SK-N-MC (cell line): ENCODE results near the gene AMOTL2.

Experiments
- DNase-seq: peaks from one replicate; pipeline ENCODE4 v3.0.0-alpha.2; 2011; ENCODE audit warnings: low read depth, low spot score
- H3K27ac ChIP-seq: fragments of 200-600 bp; sonication (generic); 2 replicates; pipeline ENCODE4 v1.5.1; 2016; ENCODE audit warnings: mixed run types
- H3K36me3 ChIP-seq: fragments of 200-600 bp; sonication (generic); 2 replicates; pipeline ENCODE4 v1.6.1; 2017; ENCODE audit warnings: antibody characterized with exemption, low read length, mixed read lengths; ENCODE audit not compliant: insufficient read depth
- H3K4me3 ChIP-seq: fragments of 200-600 bp; sonication (generic); 2 replicates; pipeline ENCODE4 v1.5.1; 2016
- H3K9ac ChIP-seq: fragments of 200-600 bp; sonication (generic); 2 replicates; pipeline ENCODE4 v1.8.0; 2017; ENCODE audit warnings: mixed run types, mixed read lengths; ENCODE audit not compliant: insufficient read length
- H3K9me3 ChIP-seq: fragments of 200-600 bp; sonication (generic); 2 replicates; pipeline ENCODE4 v1.6.1; 2017; ENCODE audit warnings: low read depth, mild to moderate bottlenecking, antibody characterized with exemption, low read length, moderate library complexity, mixed read lengths
- EZH2 ChIP-seq: fragments of 200-600 bp; sonication (generic); IDR thresholded peaks from one replicate; pipeline ENCODE4 v1.6.1; 2017; ENCODE audit warnings: antibody characterized with exemption
- FOXP2 ChIP-seq: optimal IDR thresholded peaks from 2 replicates; pipeline ENCODE3; 2011; ENCODE audit warnings: mild to moderate bottlenecking, moderate library complexity; ENCODE audit not compliant: insufficient read depth; ENCODE audit errors: extremely low read length, control extremely low read depth
- POLR2AphosphoS5 ChIP-seq: IDR thresholded peaks from 2 replicates; pipeline ENCODE4 v1.6.1; 2012; ENCODE audit warnings: mild to moderate bottlenecking, low read depth, low read length, borderline replicate concordance

AMOTL2 gene

DNA sequence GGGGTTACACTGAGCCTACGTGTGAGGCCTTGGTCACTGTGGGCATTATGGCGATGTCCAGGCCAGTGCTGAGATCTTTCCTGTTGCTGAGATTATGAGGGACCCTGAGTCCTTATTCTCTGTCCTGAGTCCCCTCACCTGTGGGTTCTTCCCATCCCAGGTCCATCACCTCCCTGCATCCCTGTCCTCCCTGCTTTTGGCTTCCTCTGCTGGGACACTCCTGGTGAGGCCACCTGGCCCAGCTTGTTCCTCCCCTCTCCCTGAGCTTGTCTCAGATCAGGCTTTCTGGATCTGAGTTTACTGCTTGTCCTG, 36.1 kb downstream of the AMOTL2 start:
- no peak overlapping the region for H3K9ac ChIP-seq
- no peak for DNase-seq
- TF ChIP-seq FOXP2: no peak
- TF ChIP-seq POLR2AphosphoS5: no peak
- TF ChIP-seq EZH2: no peak
- no peak overlapping the region for H3K27ac ChIP-seq
- H3K4me3 ChIP-seq: no peak overlapping the region
- no peaks in the 10 kb centered on the region for H3K36me3 ChIP-seq
- no peaks in the 10 kb centered on the region for H3K9me3 ChIP-seq

DNA sequence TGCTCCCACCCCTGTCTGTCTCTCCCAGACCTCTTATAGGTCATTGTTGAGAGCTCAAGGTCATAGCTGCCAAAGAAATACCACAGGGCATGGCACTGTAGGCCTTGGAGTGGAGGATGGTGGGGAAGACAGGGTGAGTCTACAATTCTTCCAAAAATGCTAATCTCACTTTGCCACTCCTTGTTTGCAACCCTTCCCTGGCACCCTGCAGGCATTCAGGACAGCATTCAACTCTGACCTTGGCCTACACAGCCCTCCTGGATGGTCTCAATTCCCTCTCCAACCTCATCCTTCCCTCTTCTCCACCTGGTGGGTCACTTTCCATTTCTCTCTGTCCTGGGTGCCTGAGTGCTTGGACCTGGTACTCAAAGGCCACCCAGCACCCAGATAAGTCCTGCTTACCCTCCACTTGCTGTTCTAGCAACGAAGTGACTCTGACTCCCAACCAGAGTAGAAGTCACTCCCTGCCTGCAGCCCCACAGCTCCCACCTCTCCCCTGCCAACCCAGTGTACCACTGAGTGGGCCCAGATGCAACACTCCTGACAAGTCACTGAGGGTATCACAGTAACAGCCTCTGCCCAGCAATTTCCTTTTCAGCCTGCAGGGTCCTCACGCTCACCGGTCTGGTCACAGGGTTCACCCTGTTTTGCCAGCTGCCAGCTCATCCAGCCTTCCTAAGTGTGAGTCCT, 36.6 kb downstream of the AMOTL2 start:
- Histone ChIP-seq H3K9ac (no peak overlapping the region), H3K4me3 (no peak overlapping the region), H3K9me3 (no peaks in the 10 kb centered on the region), H3K27ac (no peak overlapping the region), H3K36me3 (no peaks in the 10 kb centered on the region)
- no peak for TF ChIP-seq POLR2AphosphoS5
- no peak for TF ChIP-seq FOXP2
- TF ChIP-seq EZH2: no peak
- no peak for DNase-seq

DNA sequence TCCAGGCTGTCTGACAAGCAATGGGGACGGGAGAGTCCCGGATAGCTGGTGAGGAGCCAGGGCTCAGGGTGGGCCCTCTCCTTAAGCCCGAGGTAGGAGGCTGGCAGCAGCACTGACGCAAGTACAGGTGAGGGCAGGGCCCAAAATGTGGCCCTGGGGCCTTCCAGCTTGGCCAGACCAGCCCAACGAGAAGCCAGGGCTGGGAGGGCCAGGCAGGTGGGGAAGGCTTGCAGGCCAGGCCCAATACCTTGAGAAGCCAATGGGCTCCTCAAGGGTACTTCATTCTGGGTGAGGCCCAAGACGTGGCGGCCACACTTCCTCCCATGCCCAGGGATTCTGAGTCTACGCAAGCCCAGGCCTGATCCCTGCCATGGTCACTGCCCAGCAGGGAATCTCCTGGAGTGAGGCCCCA, 37.2 kb downstream of the AMOTL2 start:
- TF ChIP-seq FOXP2: no peak
- TF ChIP-seq EZH2: no peak
- no peak for TF ChIP-seq POLR2AphosphoS5
- H3K27ac ChIP-seq: no peak overlapping the region

DNA sequence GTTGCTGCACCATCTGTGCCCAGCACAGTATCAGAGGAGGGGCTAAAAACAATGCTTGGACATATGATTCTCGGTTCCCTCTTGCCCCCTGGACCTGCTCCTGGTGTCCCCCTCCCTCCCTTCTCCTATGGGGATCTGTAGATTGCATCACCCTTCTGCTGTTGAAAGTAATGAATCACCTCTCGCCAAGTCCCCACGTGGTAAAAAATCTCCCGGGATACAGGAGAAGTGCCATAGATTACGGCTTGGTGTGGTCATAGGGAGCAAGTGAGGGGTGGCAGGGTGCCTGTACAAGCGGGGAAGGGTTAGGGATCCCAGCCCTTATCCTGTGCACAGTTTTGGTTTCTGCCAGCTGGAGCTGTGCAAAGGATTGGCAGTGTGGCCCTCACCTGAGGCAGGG, 37.7 kb downstream of the AMOTL2 start:
- DNase-seq: no peak
- Histone ChIP-seq H3K4me3 (no peak overlapping the region), H3K36me3 (no peaks in the 10 kb centered on the region), H3K27ac (no peak overlapping the region), H3K9ac (no peak overlapping the region), H3K9me3 (no peaks in the 10 kb centered on the region)
- TF ChIP-seq POLR2AphosphoS5: no peak
- TF ChIP-seq FOXP2: no peak
- no peak for TF ChIP-seq EZH2

More for the DNA sequence above, 37.2 kb downstream of the AMOTL2 start:
- DNase-seq: no peak
- Histone ChIP-seq H3K9ac (no peak overlapping the region), H3K36me3 (no peaks in the 10 kb centered on the region), H3K9me3 (no peaks in the 10 kb centered on the region), H3K4me3 (no peak overlapping the region)

DNA sequence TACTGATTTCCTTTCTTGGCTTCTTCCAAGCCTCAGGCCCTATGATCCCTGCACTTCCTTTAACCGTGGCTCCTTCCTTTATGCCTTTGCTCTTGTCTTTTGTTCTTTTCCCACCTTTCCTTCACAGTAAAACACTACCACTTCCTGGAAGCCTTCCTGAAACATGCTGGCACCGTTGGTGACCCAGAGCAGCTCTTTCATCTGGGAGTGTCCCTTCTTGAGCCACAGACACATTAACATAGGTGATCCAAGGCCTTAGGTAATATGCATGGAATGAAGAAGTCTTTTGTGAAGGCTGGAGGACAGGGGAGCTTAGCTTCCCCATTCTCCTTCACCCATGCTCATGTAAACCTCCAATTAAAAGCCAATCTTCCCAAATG, 39.4 kb downstream of the AMOTL2 start:
- no peaks in the 10 kb centered on the region for H3K36me3 ChIP-seq
- no peaks in the 10 kb centered on the region for H3K9me3 ChIP-seq
- no peak for TF ChIP-seq FOXP2
- TF ChIP-seq EZH2: no peak
- TF ChIP-seq POLR2AphosphoS5: no peak
- H3K9ac ChIP-seq: no peak overlapping the region
- DNase-seq: no peak
- no peak overlapping the region for H3K4me3 ChIP-seq
- H3K27ac ChIP-seq: peak overlapping the region; percentile 28; the same call in 1 of the 2 replicates

DNA sequence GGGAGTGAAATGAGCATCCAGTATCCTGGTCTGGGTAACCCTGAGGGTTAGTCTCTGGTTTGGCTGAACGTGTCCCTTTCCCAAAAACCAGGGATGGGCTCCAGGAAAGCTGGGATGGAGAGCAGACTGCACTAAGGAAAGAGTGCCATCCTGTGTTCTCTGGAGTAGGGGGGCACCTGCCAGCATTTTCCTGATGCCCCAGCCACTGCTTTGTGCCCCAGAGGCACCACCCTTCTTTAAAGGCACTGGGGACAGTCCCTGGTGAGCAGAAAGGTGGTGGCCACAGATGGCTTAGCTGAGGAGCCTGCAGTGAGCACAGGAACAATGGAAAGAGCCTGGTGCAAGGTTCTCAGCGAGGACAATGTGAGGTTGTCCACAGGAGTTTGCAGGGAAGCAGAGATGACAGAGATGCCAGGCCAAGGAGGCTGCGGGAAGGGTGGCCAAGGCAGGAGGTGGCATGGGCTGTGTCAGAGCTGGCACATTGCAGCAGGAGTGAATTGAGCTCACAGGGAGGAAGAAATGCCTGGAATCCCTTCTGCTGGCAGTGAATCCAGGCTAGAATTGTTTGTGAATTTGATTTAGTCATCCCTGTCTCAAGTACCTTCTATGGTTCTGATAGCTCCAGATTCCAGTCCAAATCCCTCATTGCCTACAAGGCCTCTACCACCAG, 39.9 kb downstream of the AMOTL2 start:
- no peak for DNase-seq
- H3K36me3 ChIP-seq: no peaks in the 10 kb centered on the region
- H3K9me3 ChIP-seq: no peaks in the 10 kb centered on the region
- TF ChIP-seq EZH2 (no peak), FOXP2 (no peak)
- no peak overlapping the region for H3K9ac ChIP-seq
- peak overlapping the region; percentile 28; the same call in 1 of the 2 replicates for H3K27ac ChIP-seq
- H3K4me3 ChIP-seq: no peak overlapping the region

DNA sequence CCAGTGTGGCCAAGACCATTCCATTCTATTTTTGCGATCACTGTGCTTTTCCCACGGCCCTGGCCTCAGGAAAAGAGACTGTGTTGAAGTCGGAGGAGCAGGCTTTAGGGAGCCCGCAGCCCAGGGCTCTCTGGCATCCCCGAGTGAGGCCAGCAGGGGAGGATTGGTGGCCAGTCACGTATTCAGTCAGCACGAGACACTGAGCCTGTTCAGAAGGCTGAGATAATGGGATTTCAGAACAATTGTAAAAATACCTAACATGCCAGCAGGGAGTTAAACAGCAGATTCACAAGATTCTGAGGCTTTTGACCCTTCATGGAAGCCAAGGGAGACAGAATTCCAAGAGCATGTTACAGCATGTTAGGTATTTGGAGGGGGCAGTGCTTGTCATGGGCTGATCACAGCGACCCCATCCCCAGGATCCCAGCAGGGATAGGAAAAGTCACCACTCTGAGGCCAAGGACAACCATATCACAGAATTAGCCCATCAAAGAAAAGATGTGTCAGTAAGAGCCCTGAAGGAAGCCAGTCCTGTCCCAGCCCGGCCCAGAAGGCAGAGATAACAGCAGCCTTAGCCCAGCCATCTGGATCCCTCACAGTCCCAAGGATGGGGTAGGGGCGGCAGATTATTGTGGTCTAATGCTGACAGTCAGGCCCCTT, 40.6 kb downstream of the AMOTL2 start:
- Histone ChIP-seq H3K27ac (no peak overlapping the region), H3K36me3 (no peaks in the 10 kb centered on the region), H3K4me3 (no peak overlapping the region), H3K9ac (no peak overlapping the region), H3K9me3 (no peaks in the 10 kb centered on the region)
- TF ChIP-seq POLR2AphosphoS5: no peak
- TF ChIP-seq FOXP2: no peak
- TF ChIP-seq EZH2: no peak
- DNase-seq: no peak

DNA sequence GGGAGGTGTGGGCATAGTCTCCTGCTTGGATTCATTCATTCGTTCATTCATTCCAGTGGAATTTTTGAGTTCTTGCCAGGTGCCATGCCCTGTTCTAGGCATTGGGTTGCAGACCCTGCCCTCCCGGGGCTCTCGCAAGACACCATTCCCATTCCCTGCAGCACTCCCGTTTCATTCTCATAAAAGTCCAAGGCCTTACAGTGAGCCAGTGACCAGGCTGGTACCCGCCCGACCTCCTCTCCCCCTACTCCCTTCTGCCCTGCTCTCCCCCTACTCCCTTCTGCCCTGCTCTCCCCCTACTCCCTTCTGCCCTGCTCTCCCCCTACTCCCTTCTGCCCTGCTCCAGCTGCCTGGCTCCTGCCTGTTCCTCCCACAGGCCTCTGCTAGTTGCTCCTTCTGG, 41.9 kb downstream of the AMOTL2 start:
- H3K4me3 ChIP-seq: no peak overlapping the region
- no peak for DNase-seq
- H3K9me3 ChIP-seq: no peaks in the 10 kb centered on the region
- TF ChIP-seq POLR2AphosphoS5 (no peak), FOXP2 (no peak), EZH2 (no peak)
- no peaks in the 10 kb centered on the region for H3K36me3 ChIP-seq
- no peak overlapping the region for H3K9ac ChIP-seq
- H3K27ac ChIP-seq: no peak overlapping the region

DNA sequence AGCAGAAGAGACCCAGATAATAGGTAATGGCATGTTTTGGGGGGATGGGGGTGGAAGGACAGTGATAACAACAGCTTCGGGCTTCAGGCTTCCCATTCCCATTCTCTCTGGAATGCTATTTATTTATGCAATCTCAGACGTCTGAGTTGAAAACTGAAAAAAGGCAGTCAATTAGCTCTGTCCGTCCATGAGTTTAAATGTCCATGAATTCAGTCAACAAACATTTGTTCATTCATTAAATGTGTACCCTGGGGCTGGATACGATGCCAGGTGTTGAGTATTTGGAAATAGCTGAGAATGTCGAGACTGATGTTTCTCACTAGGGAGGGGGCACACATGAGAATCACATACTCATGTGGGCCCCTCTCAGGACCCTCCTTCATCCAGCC, 42.4 kb downstream of the AMOTL2 start:
- no peaks in the 10 kb centered on the region for H3K9me3 ChIP-seq
- 0 out of 2 replicates have a peak overlapping the region, but pooled peaks have one; percentile 8 for H3K27ac ChIP-seq
- H3K36me3 ChIP-seq: no peaks in the 10 kb centered on the region
- TF ChIP-seq EZH2: no peak
- H3K9ac ChIP-seq: no peak overlapping the region
- no peak for DNase-seq
- no peak overlapping the region for H3K4me3 ChIP-seq
